HG03354 (cell line): Measurements from ENCODE around the gene RADX.
A peak's percentile ranks its signal among the peaks of the same experiment; 100 is the strongest.
"Not testable (repeated sequence)": the region's sequence is repeated elsewhere in the genome, so short reads cannot be mapped to it uniquely, and the experiment has no call there.

Source experiments
- ATAC-seq: cut with Tn5 transposase; IDR thresholded peaks from one replicate; pipeline ENCODE4 v1.9.1; 2021; ENCODE audit warnings: mild to moderate bottlenecking; ENCODE audit not compliant: unreplicated experiment, poor library complexity, severe bottlenecking

The RADX gene, protein sequence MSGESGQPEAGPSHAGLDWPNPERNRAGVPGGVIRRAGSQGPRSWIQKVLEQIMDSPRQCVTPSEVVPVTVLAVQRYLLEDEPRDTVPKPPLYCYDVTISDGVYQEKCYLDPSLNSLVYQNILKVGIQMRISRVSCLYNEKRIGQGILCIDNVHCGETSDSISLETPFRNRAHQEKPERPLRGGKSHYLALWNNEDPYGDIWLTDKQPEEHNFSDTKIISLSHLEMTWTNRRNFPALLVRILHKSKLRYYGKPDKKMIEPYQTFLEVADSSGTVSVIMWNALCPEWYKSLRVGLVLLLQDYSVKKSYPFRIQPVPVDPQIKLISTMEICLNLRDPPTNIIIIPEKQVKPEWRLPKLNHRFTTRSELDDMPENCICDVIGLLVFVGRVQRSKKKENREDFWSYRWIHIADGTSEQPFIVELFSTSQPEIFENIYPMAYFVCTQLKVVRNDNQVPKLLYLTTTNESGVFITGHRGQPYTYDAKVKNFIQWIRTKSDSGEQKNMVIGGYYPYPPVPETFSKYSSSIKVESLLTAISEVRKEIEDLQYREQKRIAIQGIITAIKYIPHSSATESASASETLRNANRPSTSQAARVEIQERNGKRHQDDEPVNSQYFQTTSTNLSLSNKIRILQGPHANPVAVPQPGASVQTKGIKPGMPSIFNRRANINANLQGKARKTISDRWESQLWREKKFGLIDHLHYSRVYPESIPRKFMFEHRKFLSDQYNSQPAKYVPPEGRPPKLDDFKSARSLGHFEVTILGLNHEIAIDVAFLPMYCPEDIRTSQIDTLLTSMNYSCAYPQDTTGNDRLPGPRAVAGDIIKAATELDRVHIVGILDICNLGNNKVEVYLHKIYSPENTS

DNA sequence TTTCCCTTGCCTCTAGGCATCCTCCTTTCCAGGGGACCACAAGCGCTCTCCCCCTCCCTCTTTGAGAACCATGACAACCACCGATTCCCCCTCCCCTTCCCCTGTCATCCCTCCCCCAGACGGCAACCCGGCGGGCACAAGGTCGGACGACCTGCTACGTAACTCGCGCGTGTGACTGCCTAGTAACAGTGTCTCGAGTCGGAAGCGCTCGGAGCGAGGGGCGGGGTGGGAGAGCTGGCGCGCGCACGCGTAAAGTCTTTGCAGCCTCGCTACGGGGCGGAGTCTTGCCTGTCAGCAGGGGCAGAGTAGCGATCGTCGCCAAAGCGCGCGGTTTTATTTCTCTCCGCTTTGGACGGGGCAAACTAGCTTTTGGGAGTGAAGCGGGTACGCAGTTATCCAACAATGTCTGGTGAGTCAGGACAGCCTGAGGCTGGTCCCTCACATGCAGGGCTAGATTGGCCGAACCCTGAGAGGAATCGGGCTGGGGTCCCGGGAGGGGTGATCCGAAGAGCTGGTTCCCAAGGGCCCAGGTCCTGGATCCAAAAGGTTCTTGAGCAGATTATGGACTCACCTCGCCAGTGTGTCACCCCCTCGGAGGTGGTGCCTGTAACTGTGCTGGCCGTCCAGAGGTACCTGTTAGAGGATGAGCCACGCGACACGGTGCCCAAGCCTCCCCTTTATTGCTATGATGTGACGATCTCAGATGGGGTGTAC lies at the start of gene RADX:
RADX (plus strand) TSS at position 300 of the 714 bp plus-strand sequence; CDS start at position 403, 103 bp downstream.
- peak; percentile 98 for ATAC-seq

- no peak for ATAC-seq
Observed at GRCh38 chrX:106564986-106565385, 46.8 kb upstream of the RADX start.

- ATAC-seq = no peak
Observed at GRCh38 chrX:106566362-106566761, 45.4 kb upstream of the RADX start.

- no peak for ATAC-seq
Observed at GRCh38 chrX:106581856-106582255, 29.9 kb upstream of the RADX start.

DNA sequence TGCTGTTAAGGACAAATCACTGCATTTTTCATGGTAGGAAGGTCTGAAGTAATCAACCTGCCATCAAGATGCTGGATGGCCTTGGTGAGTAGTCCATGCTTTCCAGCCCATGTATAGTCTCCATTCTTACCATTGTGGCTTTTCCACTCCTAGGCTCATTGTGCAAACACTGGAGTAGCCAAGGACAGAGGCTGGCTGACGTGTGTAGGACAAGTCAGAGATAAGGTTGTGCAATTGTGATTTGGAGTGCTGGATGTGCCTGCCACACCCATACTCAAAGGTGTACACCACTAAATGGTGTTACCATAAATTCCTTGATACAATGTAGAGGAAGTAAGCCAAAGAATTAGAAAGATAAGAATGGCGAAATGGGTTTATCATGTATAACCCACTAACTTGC lies 26.3 kb upstream of the RADX start:
- ATAC-seq = no peak

- ATAC-seq = no peak
Observed at GRCh38 chrX:106588801-106589200, 23.0 kb upstream of the RADX start.

GRCh38 chrX:106599411-106599810 lies 12.4 kb upstream of the RADX start:
- no peak for ATAC-seq

DNA sequence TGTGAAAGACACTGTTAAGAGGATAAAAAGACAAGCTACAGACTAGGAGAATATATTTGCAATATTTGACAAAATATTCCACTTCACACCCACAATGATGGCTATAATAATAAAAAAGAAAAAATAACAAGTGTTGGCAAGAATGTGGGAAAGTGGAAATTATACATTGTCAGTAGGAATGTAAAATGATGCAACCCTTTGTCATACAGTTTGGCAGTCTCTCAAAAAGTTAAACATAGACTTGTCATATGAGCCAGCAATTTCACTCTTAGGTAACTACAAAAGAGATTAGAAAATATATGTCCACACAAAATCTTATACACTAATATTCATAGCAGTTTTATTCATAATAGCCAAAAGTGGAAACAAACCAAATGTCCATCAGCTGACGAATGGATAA lies 5.2 kb upstream of the RADX start:
- no peak for ATAC-seq

DNA sequence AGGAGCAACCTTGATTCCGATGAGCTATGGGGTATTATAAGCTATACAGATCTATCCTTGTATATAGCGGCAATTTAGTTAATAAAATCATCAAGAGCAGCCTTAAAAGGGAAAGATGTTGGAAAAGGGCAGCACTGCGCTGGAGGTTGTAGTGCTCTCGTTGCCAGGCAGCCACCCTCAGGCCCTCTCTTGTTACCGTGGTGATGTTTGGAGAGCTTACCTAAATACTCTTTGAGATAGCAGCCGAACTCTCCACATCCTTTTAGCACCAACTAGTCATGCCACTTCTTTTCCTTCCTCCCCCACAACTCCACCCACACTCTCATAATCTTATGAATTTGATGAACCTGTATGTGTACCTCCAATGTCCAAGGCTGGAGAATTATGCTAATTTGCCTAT lies 3.8 kb upstream of the RADX start:
- ATAC-seq = no peak

GRCh38 chrX:106611317-106611678 lies 480 bp upstream of the RADX start:
- peak; percentile 23 for ATAC-seq

GRCh38 chrX:106612393-106612763 lies 600 bp downstream of the RADX start:
- ATAC-seq = peak; percentile 27

- no peak for ATAC-seq
Observed at GRCh38 chrX:106613277-106613676, 1.5 kb downstream of the RADX start.

GRCh38 chrX:106615041-106615440 lies 3.3 kb downstream of the RADX start:
- ATAC-seq = no peak

- ATAC-seq = peak; percentile 58
Observed at GRCh38 chrX:106619797-106620196, 8.0 kb downstream of the RADX start.

DNA sequence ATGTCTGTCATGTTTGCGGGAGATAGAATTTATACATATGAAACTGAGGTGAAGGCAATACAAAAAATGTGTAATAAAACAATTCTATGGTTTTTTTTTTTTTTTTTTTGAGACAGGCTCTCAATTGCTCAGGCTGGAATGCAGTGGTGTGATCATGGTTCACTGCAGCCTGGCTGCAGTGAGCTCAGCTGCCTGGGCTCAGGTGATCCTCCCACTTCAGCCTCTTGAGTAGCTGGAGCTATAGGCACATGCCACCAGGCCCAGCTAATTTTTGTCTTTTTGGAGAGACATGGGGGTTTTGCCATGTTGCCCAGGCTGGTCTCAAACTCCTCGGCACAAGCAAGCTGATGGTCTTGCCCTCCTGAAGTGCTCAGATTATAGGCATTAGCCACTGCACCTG lies 10.1 kb downstream of the RADX start:
- ATAC-seq = no peak

GRCh38 chrX:106626789-106627188 lies 15.0 kb downstream of the RADX start:
- no peak for ATAC-seq

DNA sequence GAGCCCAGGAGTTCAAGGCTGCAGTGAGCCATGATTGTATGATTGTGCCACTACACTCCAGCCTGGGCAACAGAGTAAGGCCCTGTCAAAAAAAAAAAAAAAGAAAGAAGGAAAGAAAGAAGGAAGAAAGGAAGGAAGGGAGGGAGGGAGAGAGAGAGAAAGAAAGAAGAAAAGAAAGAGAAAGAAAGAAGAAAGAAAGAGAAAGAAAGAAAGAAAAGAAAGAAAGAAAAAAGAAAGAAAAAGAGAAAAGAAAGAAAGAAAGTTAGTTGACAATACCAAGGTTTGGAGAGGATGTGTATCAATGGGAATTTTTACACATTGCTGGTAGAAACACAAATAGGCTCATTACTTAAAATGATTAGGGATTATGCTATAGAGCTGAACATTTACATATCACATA lies 19.8 kb downstream of the RADX start:
- no peak for ATAC-seq

- ATAC-seq = peak; percentile 97
Observed at GRCh38 chrX:106649523-106650428, 38.0 kb downstream of the RADX start.

DNA sequence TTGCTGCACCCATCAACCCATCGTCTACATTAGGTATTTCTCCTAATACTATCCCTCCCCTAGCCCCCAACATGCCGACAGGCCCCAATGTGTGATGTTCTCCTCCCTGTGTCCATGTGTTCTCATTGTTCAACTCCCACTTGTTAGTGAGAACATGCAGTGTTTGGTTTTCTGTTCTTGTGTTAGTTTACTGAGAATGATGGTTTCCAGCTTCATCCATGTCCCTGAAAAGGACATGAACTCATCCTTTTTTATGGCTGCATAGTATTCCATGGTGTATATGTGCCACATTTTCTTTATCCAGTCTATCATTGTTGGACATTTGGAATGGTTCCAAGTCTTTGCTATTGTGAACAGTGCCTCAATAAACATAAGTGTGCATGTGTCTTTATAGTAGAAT lies 41.8 kb downstream of the RADX start:
- ATAC-seq = not testable (repeated sequence)
